HL-60 (cell line): Measurements from ENCODE around the gene TTC39A.

ENCODE experiments used
- DNase-seq, 2 experiments: peaks; one replicate each; pipeline ENCODE4 v3.0.0-alpha.2; 2010 to 2020; ENCODE audit warnings: low read depth in 1 of 2, low spot score in 1 of 2
- H3K27ac ChIP-seq: fragments of 250-450 bp; sonication (Bioruptor Pico); replicated peaks from 2 replicates; pipeline ENCODE4 v1.5.1; 2020; ENCODE audit warnings: mild to moderate bottlenecking, moderate library complexity
- H3K27me3 ChIP-seq: fragments of 250-450 bp; sonication (Bioruptor Pico); 2 replicates; pipeline ENCODE4 v1.5.1; 2021; ENCODE audit warnings: mild to moderate bottlenecking, moderate library complexity; ENCODE audit not compliant: insufficient read depth, poor library complexity, severe bottlenecking
- H3K4me3 ChIP-seq: replicated peaks from 2 replicates; pipeline ENCODE4 v1.5.1; 2011; ENCODE audit warnings: mild to moderate bottlenecking, control low read depth, low read length; ENCODE audit not compliant: insufficient read depth
- GABPA ChIP-seq: IDR thresholded peaks from 2 replicates; pipeline ENCODE4 v1.6.1; 2012; ENCODE audit warnings: low read depth
- POLR2AphosphoS5 ChIP-seq: IDR thresholded peaks from 2 replicates; pipeline ENCODE4 v1.6.1; 2012; ENCODE audit warnings: low read depth
- SPI1 ChIP-seq: IDR thresholded peaks from 2 replicates; pipeline ENCODE4 v1.6.1; 2012; ENCODE audit warnings: low read depth, mild to moderate bottlenecking, borderline replicate concordance
- TF ChIP-seq, protein P1 (sequence below): IDR thresholded peaks from one replicate; pipeline ENCODE4 v1.5.1; 2011; ENCODE audit warnings: low read length, control low read depth, inconsistent platforms; ENCODE audit not compliant: insufficient read depth
- TF ChIP-seq, protein P2 (sequence below): IDR thresholded peaks from 2 replicates; pipeline ENCODE4 v1.6.1; 2012; ENCODE audit warnings: low read depth; ENCODE audit not compliant: insufficient replicate concordance

The TTC39A gene

DNA sequence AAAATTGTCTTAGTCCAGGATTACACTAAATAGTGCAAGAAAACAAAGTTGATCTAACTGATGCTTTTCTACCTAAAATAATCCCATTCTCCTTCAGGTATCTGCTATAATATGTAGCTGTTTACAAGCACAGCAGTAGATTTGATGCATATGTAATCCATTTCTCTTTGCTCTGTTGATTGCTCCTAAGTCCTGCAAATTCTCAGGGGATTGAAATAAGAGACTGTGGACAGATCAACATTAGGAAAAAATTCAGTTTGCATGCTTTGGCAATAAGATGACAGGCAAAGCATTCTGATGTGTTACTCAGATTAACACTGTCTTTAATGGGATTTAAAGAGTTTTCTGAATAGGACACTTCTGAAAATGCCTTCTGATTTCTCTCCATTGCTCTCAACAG lies 59.6 kb downstream of the TTC39A start:
- Histone ChIP-seq H3K4me3 (no peak overlapping the region), H3K27ac (no peak overlapping the region), H3K27me3 (no peaks in the 10 kb centered on the region)
- TF ChIP-seq, protein P1, sequence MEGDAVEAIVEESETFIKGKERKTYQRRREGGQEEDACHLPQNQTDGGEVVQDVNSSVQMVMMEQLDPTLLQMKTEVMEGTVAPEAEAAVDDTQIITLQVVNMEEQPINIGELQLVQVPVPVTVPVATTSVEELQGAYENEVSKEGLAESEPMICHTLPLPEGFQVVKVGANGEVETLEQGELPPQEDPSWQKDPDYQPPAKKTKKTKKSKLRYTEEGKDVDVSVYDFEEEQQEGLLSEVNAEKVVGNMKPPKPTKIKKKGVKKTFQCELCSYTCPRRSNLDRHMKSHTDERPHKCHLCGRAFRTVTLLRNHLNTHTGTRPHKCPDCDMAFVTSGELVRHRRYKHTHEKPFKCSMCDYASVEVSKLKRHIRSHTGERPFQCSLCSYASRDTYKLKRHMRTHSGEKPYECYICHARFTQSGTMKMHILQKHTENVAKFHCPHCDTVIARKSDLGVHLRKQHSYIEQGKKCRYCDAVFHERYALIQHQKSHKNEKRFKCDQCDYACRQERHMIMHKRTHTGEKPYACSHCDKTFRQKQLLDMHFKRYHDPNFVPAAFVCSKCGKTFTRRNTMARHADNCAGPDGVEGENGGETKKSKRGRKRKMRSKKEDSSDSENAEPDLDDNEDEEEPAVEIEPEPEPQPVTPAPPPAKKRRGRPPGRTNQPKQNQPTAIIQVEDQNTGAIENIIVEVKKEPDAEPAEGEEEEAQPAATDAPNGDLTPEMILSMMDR: no peak
- no peak for TF ChIP-seq POLR2AphosphoS5
- no peak for TF ChIP-seq SPI1
- TF ChIP-seq, protein P2, sequence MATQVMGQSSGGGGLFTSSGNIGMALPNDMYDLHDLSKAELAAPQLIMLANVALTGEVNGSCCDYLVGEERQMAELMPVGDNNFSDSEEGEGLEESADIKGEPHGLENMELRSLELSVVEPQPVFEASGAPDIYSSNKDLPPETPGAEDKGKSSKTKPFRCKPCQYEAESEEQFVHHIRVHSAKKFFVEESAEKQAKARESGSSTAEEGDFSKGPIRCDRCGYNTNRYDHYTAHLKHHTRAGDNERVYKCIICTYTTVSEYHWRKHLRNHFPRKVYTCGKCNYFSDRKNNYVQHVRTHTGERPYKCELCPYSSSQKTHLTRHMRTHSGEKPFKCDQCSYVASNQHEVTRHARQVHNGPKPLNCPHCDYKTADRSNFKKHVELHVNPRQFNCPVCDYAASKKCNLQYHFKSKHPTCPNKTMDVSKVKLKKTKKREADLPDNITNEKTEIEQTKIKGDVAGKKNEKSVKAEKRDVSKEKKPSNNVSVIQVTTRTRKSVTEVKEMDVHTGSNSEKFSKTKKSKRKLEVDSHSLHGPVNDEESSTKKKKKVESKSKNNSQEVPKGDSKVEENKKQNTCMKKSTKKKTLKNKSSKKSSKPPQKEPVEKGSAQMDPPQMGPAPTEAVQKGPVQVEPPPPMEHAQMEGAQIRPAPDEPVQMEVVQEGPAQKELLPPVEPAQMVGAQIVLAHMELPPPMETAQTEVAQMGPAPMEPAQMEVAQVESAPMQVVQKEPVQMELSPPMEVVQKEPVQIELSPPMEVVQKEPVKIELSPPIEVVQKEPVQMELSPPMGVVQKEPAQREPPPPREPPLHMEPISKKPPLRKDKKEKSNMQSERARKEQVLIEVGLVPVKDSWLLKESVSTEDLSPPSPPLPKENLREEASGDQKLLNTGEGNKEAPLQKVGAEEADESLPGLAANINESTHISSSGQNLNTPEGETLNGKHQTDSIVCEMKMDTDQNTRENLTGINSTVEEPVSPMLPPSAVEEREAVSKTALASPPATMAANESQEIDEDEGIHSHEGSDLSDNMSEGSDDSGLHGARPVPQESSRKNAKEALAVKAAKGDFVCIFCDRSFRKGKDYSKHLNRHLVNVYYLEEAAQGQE: no peak
- TF ChIP-seq GABPA: no peak
- no peak for DNase-seq

DNA sequence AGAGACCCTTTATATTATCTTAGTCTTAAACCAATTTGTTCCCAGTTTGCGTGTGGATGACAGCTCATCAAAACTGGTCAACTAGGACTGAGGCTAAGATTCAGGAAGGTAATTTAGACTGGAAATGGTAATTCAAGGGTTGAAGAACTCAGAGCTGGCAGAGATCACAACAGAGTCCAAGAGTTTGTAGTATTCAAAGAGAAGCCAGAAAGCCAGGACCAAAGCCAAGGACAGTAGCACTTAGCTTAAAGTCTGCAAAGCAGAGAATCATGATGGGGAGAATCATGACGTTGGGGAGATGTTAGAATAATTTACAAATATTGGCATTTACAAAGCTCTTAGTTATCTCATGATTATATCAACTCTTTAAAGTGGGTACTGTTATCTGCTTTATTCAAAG lies 61.7 kb downstream of the TTC39A start:
- TF ChIP-seq SPI1: no peak
- TF ChIP-seq GABPA: no peak
- TF ChIP-seq, protein P2: no peak
- TF ChIP-seq, protein P1: no peak
- TF ChIP-seq POLR2AphosphoS5: no peak
- Histone ChIP-seq H3K27ac (no peak overlapping the region), H3K27me3 (no peaks in the 10 kb centered on the region), H3K4me3 (no peak overlapping the region)
- no peak for DNase-seq

DNA sequence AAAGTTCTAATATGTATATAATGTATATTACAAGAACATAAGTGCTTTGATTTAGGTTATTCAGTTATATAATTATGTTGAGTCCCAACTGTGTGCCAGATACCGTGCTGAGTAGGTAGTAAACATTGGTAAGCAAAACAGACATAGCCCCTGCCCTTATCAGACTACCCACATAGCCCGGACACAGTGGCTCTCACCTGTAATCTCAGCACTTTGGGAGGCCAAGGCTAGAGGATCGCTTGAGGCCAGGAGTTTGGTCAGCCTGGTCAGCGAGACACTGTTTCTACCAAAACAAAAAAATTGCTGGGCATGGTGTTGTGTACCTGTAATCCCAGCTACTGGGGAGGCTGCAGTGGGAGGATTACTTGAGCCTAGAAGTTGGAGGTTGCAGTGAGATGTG lies 63.6 kb downstream of the TTC39A start:
- Histone ChIP-seq H3K27me3 (no peaks in the 10 kb centered on the region), H3K27ac (no peak overlapping the region), H3K4me3 (no peak overlapping the region)
- TF ChIP-seq GABPA: no peak
- TF ChIP-seq, protein P1: no peak
- no peak for DNase-seq

DNA sequence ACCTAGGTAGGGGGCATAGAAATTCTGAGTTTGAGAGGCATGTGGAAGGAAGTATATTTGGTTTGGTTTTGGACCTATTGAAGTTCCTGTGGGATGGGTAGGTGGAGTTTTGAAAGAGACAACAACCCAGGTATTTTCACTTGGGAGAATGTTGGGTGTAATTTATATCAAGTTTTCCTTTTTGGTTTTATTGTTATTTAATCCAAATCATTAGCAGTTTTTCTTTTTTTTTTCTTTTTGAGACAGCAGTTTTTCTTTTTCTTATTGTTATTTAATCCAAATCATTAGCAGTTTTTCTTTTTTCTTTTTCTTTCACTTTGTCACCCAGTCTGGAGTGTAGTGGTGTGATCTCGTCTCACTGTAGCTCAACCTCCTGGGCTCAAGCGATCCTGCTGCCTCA lies 64.2 kb downstream of the TTC39A start:
- no peak for TF ChIP-seq SPI1
- TF ChIP-seq, protein P1: no peak
- no peak for TF ChIP-seq GABPA
- TF ChIP-seq POLR2AphosphoS5: no peak
- TF ChIP-seq, protein P2: no peak
- DNase-seq: no peak
- H3K4me3 ChIP-seq: no peak overlapping the region
- no peak overlapping the region for H3K27ac ChIP-seq
- no peaks in the 10 kb centered on the region for H3K27me3 ChIP-seq
